GM18508 (cell line): ENCODE data around the gene PCNP.
"Not testable (repeated sequence)": the region's sequence is repeated elsewhere in the genome, so short reads cannot be mapped to it uniquely, and the experiment has no call there.

Experiments
- ATAC-seq: cut with Tn5 transposase; IDR thresholded peaks from one replicate; pipeline ENCODE4 v1.9.1; 2021; ENCODE audit warnings: moderate number of reproducible peaks; ENCODE audit not compliant: insufficient read depth, unreplicated experiment

The PCNP gene

GRCh38 chr3:101561630-101562328 lies 12.2 kb upstream of the PCNP start, which contains the start of gene TRMT10C:
TRMT10C (plus strand) TSS chr3:101561868; CDS start chr3:101564782, 2,914 bp downstream.
- peak; percentile 97 for ATAC-seq

- ATAC-seq, result no peak
These were observed 6.3 kb upstream of the PCNP start for GRCh38 chr3:101567528-101568317.

GRCh38 chr3:101571028-101571895 lies 2.7 kb upstream of the PCNP start:
- ATAC-seq, result no peak

GRCh38 chr3:101574388-101575112 lies 570 bp downstream of the PCNP start:
- peak; percentile 23 for ATAC-seq

GRCh38 chr3:101577286-101577685 lies 3.3 kb downstream of the PCNP start:
- no peak for ATAC-seq

GRCh38 chr3:101588616-101589015 lies 14.6 kb downstream of the PCNP start:
- no peak for ATAC-seq

- ATAC-seq, result no peak
These were observed 17.1 kb downstream of the PCNP start for GRCh38 chr3:101591071-101591470.

DNA sequence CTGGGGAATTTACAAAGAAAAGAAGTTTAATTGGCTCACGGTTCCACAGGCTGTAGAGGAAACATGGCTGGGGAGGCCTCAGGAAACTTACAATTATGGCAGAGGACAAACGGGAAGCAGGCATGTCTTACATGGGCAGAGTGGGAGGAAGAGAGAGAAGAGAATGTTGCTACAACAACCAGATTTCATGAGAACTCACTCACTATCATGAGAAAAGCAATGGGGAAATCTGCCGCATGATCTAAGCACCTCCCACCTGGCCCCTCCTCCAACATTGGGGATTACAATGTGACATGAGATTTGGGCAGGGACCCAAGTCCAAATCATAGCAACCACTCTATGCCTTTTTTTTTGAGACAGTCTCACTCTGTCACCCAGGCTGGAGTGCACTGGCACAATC lies 28.8 kb downstream of the PCNP start:
- no peak for ATAC-seq

GRCh38 chr3:101603184-101603583 lies 29.2 kb downstream of the PCNP start:
- ATAC-seq, result no peak

- not testable (repeated sequence) for ATAC-seq
These were observed 31.4 kb downstream of the PCNP start for GRCh38 chr3:101605398-101605797.

DNA sequence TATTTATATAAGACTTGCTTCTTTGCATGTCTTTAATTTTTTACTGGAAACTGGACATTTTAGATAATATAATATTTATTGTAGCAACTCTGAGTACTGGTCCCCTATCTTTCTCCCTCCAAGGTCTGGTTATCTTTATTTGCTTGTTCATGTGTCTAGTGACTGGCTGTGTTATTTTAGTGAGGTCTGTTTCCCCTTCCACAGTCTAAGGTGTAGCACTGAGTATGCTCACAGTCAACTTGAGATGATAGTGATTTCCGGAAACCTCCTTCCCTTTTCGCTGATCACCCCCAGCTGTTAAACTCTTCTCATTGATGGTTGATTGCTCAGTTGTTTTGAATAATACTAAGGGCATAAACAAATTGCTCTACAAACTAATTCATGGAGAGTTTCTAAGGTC lies 37.0 kb downstream of the PCNP start:
- ATAC-seq, result no peak

GRCh38 chr3:101613014-101613413 lies 39.0 kb downstream of the PCNP start:
- ATAC-seq, result not testable (repeated sequence)

- no peak for ATAC-seq
These were observed 41.5 kb downstream of the PCNP start for GRCh38 chr3:101615525-101615924.

DNA sequence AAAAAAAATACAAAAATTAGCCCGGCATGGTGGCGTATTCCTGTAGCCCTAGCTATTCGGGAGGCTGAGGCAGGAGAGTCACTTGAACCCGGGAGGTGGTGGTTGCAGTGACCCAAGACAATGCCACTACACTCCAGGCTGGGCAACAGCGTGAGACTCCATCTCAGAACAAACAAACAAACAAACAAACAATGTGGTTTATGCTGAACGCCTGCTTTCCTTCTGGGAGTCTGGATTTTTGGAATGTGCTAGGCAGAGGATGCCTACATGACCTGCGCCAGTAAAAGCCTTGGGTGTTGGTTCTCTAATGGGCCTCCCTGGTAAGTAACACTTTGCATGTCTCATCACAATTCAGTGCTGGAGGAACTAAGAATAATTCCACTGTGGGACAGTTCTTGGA lies 43.5 kb downstream of the PCNP start:
- no peak for ATAC-seq

GRCh38 chr3:101618726-101619125 lies 44.7 kb downstream of the PCNP start:
- ATAC-seq, result no peak

DNA sequence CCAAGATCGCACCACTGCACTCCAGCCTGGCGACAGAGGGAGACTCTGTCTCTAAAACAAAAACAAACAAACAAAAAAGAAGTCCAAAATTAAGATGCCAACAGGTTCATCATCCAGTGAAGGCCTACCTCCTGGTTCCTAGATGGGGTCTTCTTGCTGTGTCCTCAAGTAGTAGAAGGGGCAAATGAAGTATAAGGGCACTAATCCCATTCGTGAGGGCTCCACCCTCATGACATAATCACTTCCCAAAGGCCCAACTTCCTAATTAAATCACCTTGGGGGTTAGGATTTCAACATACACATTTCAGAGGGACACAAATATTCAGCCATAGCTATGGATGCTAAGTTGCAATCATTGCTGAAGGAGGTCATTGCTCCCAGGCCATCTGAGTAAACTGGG lies 45.8 kb downstream of the PCNP start:
- no peak for ATAC-seq

GRCh38 chr3:101623656-101624055 lies 49.7 kb downstream of the PCNP start:
- no peak for ATAC-seq

GRCh38 chr3:101624857-101625256 lies 50.9 kb downstream of the PCNP start:
- no peak for ATAC-seq

- no peak for ATAC-seq
These were observed 51.9 kb downstream of the PCNP start for GRCh38 chr3:101625879-101626278.

GRCh38 chr3:101629219-101629618 lies 55.2 kb downstream of the PCNP start:
- ATAC-seq, result no peak
